Effector CD8-positive, alpha-beta T cell (primary cell): ENCODE data around the gene CLEC9A.

Experiments
- DNase-seq: peaks from one replicate; lab custom pipeline; 2025; lab: John Stamatoyannopoulos, UW

CLEC9A gene

GRCh38 chr12:10067264-10067663, 36.8 kb downstream of the CLEC9A start:
- no peak for DNase-seq

- no peak for DNase-seq
Measured at GRCh38 chr12:10067942-10068341, 37.5 kb downstream of the CLEC9A start.

- no peak for DNase-seq
Measured at GRCh38 chr12:10068644-10069043, 38.2 kb downstream of the CLEC9A start.

GRCh38 chr12:10069099-10069498, 38.6 kb downstream of the CLEC9A start:
- DNase-seq = no peak

GRCh38 chr12:10069976-10070375, 39.5 kb downstream of the CLEC9A start:
- DNase-seq = no peak

GRCh38 chr12:10070380-10070779, 39.9 kb downstream of the CLEC9A start:
- DNase-seq = no peak

GRCh38 chr12:10072131-10072530, 41.6 kb downstream of the CLEC9A start:
- no peak for DNase-seq

- DNase-seq = no peak
Measured at GRCh38 chr12:10073261-10073660, 42.8 kb downstream of the CLEC9A start.

GRCh38 chr12:10075451-10075850, 45.0 kb downstream of the CLEC9A start:
- no peak for DNase-seq

- no peak for DNase-seq
Measured at GRCh38 chr12:10082117-10082874, 51.8 kb downstream of the CLEC9A start.

- DNase-seq = no peak
Measured at GRCh38 chr12:10084733-10085132, 54.3 kb downstream of the CLEC9A start.

- DNase-seq = no peak
Measured at GRCh38 chr12:10086387-10086786, 55.9 kb downstream of the CLEC9A start.

GRCh38 chr12:10088031-10088430, 57.5 kb downstream of the CLEC9A start:
- no peak for DNase-seq

- DNase-seq = no peak
Measured at GRCh38 chr12:10088955-10089900, 58.7 kb downstream of the CLEC9A start.

GRCh38 chr12:10094646-10095395, 64.3 kb downstream of the CLEC9A start:
- no peak for DNase-seq

- DNase-seq = no peak
Measured at GRCh38 chr12:10095971-10096370, 65.5 kb downstream of the CLEC9A start.

- DNase-seq = no peak
Measured at GRCh38 chr12:10097521-10097920, 67.0 kb downstream of the CLEC9A start.

- DNase-seq = no peak
Measured at GRCh38 chr12:10098791-10099190, 68.3 kb downstream of the CLEC9A start, which contains the start of gene CLEC1A. Gene CLEC1A, minus strand, starts transcription at chr12:10098985. Its CDS starts 63 bp downstream, at chr12:10098922.

- no peak for DNase-seq
Measured at GRCh38 chr12:10101042-10101579, 70.6 kb downstream of the CLEC9A start.

- DNase-seq = no peak
Measured at GRCh38 chr12:10101648-10102220, 71.3 kb downstream of the CLEC9A start.

GRCh38 chr12:10102322-10102721, 71.8 kb downstream of the CLEC9A start:
- DNase-seq = no peak
